IPS DF 6.9 (cell line): Measurements from ENCODE around the gene MEG3.

Source experiments
- DNase-seq: peaks from one replicate; pipeline ENCODE4 v3.0.0-alpha.2; 2013; ENCODE audit warnings: low read depth, low spot score
- H3K27ac ChIP-seq: one replicate; pipeline ENCODE4 v1.5.1; 2013; ENCODE audit warnings: low read length, control low read depth
- H3K27me3 ChIP-seq: 2 replicates; pipeline ENCODE4 v1.6.1; 2013; ENCODE audit warnings: mild to moderate bottlenecking, low read length; ENCODE audit not compliant: control insufficient read depth, insufficient read depth
- H3K36me3 ChIP-seq: 2 replicates; pipeline ENCODE4 v1.6.1; 2013; ENCODE audit warnings: low read length; ENCODE audit not compliant: control insufficient read depth, insufficient read depth
- H3K4me1 ChIP-seq: 2 replicates; pipeline ENCODE4 v1.6.1; 2013; ENCODE audit warnings: low read length; ENCODE audit not compliant: control insufficient read depth, insufficient read depth
- H3K4me3 ChIP-seq: 2 replicates; pipeline ENCODE4 v1.5.1; 2013; ENCODE audit warnings: mild to moderate bottlenecking, low read length
- H3K9me3 ChIP-seq: 2 replicates; pipeline ENCODE4 v1.6.1; 2013; ENCODE audit warnings: low read length, inconsistent platforms; ENCODE audit not compliant: control insufficient read depth, insufficient read depth
- WGBS: extraction: QIAGEN DNeasy Blood & Tissue Kit; methylation state at CpG from one replicate; pipeline ENCODE4 v1.1.7; 2013; ENCODE audit warnings: mixed read lengths, missing lambda C conversion rate; ENCODE audit not compliant: insufficient read length, insufficient coverage; 5-methylcytosine and 5-hydroxymethylcytosine counted together

Gene MEG3

GRCh38 chr14:100825713-100826331, at the start of gene MEG3:
Gene MEG3, plus strand, starts transcription at chr14:100826118.
- WGBS = no CpG with 5 or more reads among the region's 39 CpGs
- DNase-seq = no peak
- no peaks in the 10 kb centered on the region for H3K27me3 ChIP-seq
- H3K9me3 ChIP-seq = no peaks in the 10 kb centered on the region
- no peaks in the 10 kb centered on the region; the same call in 1 of the 2 replicates for H3K4me1 ChIP-seq
- H3K4me3 ChIP-seq = no peak within 1 kb of the TSS
- H3K36me3 ChIP-seq = no peaks in the 10 kb centered on the region
- no peak within 1 kb of the TSS for H3K27ac ChIP-seq

DNA sequence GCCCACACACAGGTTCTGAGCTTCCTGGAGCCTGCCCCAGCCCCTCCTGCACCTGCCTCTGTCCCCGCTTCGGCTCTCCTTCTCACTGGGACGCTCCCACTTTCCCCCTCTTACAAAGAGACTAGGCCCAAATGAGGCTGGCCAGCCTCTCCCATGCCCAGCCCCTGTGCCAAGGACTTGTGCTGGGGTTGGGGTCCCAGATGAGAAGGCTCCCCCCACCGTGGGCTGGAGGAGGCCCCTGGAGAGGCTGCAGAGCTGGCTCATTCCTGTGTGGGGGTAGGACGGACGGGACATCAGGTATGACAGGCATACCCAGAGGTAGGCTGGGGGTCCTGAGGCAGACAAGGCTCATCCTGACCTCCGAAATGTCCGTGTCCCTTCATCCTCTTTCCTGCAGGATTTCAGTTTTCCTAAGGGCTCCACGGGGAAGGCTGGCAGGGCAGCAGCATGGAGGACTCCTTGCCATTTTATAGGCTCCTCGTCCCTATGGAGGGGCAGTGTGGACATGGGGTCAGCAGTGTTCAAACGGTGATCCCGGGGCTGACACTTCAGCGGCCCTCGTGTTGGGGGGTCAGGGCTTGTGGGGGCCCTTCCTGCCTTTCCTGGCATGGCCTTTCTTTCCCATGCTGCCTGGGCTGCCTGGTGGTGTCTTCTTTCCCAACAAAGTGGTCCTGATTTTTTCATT, 49.1 kb upstream of the MEG3 start:
- WGBS = no CpG with 5 or more reads among the region's 14 CpGs
- Histone ChIP-seq H3K9me3 (no peaks in the 10 kb centered on the region), H3K4me3 (no peak overlapping the region), H3K36me3 (no peaks in the 10 kb centered on the region), H3K27me3 (no peaks in the 10 kb centered on the region), H3K4me1 (no peaks in the 10 kb centered on the region), H3K27ac (no peak overlapping the region)
- no peak for DNase-seq

DNA sequence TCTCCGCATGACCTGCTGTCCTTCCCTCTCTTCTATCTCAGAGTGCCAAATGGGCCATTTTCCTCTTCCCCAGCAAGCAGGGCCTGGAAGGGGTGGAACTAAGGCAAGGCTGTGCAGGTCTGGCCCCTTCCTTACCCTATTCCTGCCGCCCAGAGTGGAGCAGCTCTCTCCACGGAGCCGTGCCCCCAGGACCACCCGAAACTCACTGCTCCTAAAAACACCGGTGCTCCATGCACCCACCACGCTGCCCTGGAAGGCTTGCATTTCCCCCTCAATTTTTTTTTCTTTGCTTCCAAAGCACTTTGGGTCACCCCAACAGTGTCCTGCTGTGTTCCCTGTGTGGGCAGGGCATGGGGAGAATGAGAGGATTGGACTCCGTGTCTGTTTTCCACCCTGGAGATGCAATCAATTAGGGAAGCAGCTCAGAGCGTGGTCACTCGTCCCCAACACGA, 48.5 kb upstream of the MEG3 start:
- H3K4me1 ChIP-seq = no peaks in the 10 kb centered on the region
- WGBS = no CpG with 5 or more reads among the region's 11 CpGs
- no peak for DNase-seq

DNA sequence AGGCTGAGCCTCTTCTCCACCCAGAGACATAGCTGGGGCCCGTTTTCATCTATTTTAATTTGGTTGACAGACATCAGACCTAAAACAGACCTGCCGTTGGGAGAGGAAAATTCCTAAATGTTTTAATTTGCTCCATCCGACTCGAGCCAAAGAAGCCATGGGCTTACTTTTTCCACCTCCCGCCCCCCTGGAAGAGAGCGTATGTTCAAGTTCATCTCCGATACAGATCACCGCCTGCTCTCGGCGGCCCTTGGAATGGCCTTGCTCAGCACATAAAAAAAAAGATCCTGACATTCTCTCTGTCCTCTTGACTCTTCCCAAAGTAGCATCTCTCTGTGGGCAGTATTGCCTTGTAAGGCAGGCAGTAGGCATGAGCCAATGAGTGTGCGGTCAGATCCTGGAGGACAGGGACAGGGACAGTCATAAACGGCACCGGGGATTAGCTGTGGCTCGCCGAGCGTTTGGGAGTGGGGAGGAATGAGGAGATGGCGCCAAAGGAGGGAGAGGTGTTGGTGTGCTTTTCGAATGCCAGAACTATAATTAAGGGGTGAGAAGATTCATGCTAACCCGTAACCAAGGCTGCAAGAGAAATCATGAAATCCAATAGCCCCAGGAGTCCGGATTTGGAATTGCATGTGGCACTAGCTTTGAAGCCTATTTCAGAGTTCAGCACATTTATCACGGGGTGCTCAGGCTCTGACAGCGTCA, 47.9 kb upstream of the MEG3 start:
- Histone ChIP-seq H3K36me3 (no peaks in the 10 kb centered on the region), H3K4me1 (no peaks in the 10 kb centered on the region), H3K27me3 (no peaks in the 10 kb centered on the region), H3K4me3 (no peak overlapping the region), H3K27ac (no peak overlapping the region), H3K9me3 (no peaks in the 10 kb centered on the region)
- WGBS = no CpG with 5 or more reads among the region's 22 CpGs
- DNase-seq = no peak

More for the DNA sequence above, 48.5 kb upstream of the MEG3 start:
- H3K4me3 ChIP-seq = no peak overlapping the region
- H3K27ac ChIP-seq = no peak overlapping the region
- no peaks in the 10 kb centered on the region for H3K27me3 ChIP-seq
- no peaks in the 10 kb centered on the region for H3K9me3 ChIP-seq
- no peaks in the 10 kb centered on the region for H3K36me3 ChIP-seq

- DNase-seq = no peak
- WGBS = no CpG with 5 or more reads among the region's 7 CpGs
- H3K4me3 ChIP-seq = no peak overlapping the region
- no peaks in the 10 kb centered on the region for H3K4me1 ChIP-seq
- no peaks in the 10 kb centered on the region for H3K27me3 ChIP-seq
- no peak overlapping the region for H3K27ac ChIP-seq
- H3K9me3 ChIP-seq = no peaks in the 10 kb centered on the region
- no peaks in the 10 kb centered on the region for H3K36me3 ChIP-seq
Measured at GRCh38 chr14:100778526-100778882, 47.4 kb upstream of the MEG3 start.

DNA sequence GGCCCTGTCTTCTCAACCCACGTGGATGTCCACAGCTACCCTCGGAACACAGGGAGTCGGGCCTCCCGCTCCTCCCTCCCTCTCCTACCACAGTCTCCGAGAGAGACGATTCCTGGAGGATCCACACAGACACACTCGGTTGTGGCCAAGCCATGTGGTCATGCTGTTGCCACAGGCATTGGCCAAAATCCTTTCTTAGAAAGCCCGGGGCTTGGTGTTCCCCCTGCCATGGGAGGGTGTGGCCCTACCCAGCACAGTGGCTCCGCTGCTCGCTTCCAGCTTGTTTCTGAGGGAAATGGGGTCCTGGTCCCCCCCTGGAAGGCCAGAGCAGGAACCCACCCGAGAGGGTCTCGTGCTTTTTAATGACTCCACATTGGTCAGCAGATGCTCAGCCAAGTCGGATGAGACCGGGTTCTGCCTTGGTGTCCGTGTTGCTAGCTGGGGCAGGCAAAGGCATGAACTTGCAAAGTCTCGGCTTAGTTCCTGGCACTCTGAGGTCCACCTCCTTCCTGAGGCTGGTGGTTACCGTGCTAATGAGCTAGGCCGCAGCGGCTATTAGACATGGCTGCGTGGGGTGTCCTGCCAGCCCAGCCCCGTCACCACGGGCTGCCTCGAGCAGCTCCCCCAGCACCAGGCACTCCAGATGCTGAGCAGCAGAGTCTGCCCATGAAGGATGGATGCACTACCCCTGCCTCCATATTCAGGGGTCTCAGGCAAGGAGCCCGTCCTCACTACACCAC, 46.8 kb upstream of the MEG3 start:
- H3K4me3 ChIP-seq = no peak overlapping the region
- no peaks in the 10 kb centered on the region for H3K36me3 ChIP-seq
- no CpG with 5 or more reads among the region's 24 CpGs for WGBS
- no peak for DNase-seq
- H3K27me3 ChIP-seq = no peaks in the 10 kb centered on the region
- no peaks in the 10 kb centered on the region for H3K4me1 ChIP-seq
- H3K9me3 ChIP-seq = no peaks in the 10 kb centered on the region
- H3K27ac ChIP-seq = no peak overlapping the region

- WGBS = no CpG with 5 or more reads among the region's 13 CpGs
Measured at GRCh38 chr14:100779691-100780080, 46.2 kb upstream of the MEG3 start.

GRCh38 chr14:100780246-100780645, 45.7 kb upstream of the MEG3 start:
- no peak overlapping the region for H3K27ac ChIP-seq
- H3K4me3 ChIP-seq = no peak overlapping the region
- H3K4me1 ChIP-seq = no peaks in the 10 kb centered on the region
- no peaks in the 10 kb centered on the region for H3K36me3 ChIP-seq
- H3K9me3 ChIP-seq = no peaks in the 10 kb centered on the region
- no peaks in the 10 kb centered on the region for H3K27me3 ChIP-seq
- WGBS = no CpG with 5 or more reads among the region's 12 CpGs
- no peak for DNase-seq

More at GRCh38 chr14:100779691-100780080, 46.2 kb upstream of the MEG3 start:
- DNase-seq = no peak
- Histone ChIP-seq H3K27me3 (no peaks in the 10 kb centered on the region), H3K4me1 (no peaks in the 10 kb centered on the region), H3K36me3 (no peaks in the 10 kb centered on the region), H3K4me3 (no peak overlapping the region), H3K27ac (no peak overlapping the region), H3K9me3 (no peaks in the 10 kb centered on the region)

- no peaks in the 10 kb centered on the region for H3K27me3 ChIP-seq
- H3K27ac ChIP-seq = no peak overlapping the region
- WGBS = no CpG with 5 or more reads among the region's 12 CpGs
- H3K4me1 ChIP-seq = no peaks in the 10 kb centered on the region
- no peaks in the 10 kb centered on the region for H3K36me3 ChIP-seq
- no peak for DNase-seq
- H3K4me3 ChIP-seq = no peak overlapping the region
- no peaks in the 10 kb centered on the region for H3K9me3 ChIP-seq
Measured at GRCh38 chr14:100780646-100781355, 45.1 kb upstream of the MEG3 start.

DNA sequence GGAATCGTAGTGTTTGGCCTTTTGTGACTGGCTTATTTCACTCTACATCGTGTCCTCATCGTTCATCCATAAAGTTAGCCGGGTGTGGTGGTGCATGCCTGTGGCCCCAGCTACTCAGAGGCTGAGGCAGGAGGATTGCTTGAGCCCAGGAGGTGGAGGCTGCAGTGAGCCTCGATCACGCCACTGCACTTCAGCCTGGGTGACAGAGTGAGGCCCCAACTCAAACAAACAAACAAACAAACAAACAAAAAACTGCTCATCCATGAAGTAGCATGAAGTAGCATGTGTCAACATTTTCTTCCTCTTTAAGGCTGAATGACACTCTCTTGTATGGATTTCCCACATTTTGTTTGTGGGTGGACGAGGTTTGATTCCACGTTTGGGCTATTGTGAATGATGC, 44.0 kb upstream of the MEG3 start:
- no peaks in the 10 kb centered on the region for H3K4me1 ChIP-seq
- no peak overlapping the region for H3K27ac ChIP-seq
- WGBS = no CpG with 5 or more reads among the region's 8 CpGs
- no peaks in the 10 kb centered on the region for H3K9me3 ChIP-seq
- H3K4me3 ChIP-seq = no peak overlapping the region
- H3K36me3 ChIP-seq = no peaks in the 10 kb centered on the region
- DNase-seq = no peak
- no peaks in the 10 kb centered on the region for H3K27me3 ChIP-seq
